Choroid plexus epithelial cell (primary cell): ENCODE measurements around the gene ZNF202.
"Not testable (repeated sequence)": the region's sequence is repeated elsewhere in the genome, so short reads cannot be mapped to it uniquely, and the experiment has no call there.

ENCODE experiments used
- DNase-seq: peaks from one replicate; pipeline ENCODE4 v3.0.0-alpha.2; 2010; ENCODE audit warnings: low read depth
- H3K4me3 ChIP-seq: 2 replicates; pipeline ENCODE4 v1.5.1; 2011; ENCODE audit warnings: low read depth, mild to moderate bottlenecking, control low read depth, low read length, moderate library complexity
- CTCF ChIP-seq: conservative IDR thresholded peaks from 2 replicates; pipeline ENCODE4 v1.5.1; 2011; ENCODE audit warnings: low read depth, mild to moderate bottlenecking, control low read depth, inconsistent platforms, low read length, moderate library complexity

The ZNF202 gene

GRCh38 chr11:123755813-123756212 is 14.4 kb upstream of the ZNF202 start:
- no peak for TF ChIP-seq CTCF
- H3K4me3 ChIP-seq: no peak overlapping the region
- DNase-seq: no peak

- DNase-seq: no peak
- TF ChIP-seq CTCF: no peak
- no peak overlapping the region for H3K4me3 ChIP-seq
Observed at GRCh38 chr11:123755344-123755743, 13.9 kb upstream of the ZNF202 start.

- no peak within 1 kb of the TSS for H3K4me3 ChIP-seq
- no peak for DNase-seq
- TF ChIP-seq CTCF: no peak
Observed at GRCh38 chr11:123754101-123754568, 12.7 kb upstream of the ZNF202 start, which contains the start of gene OR6X1. Gene OR6X1 (minus strand): TSS chr11:123754518. CDS start chr11:123754518, 0 bp downstream.

- DNase-seq: no peak
- H3K4me3 ChIP-seq: no peak overlapping the region
- no peak for TF ChIP-seq CTCF
Observed at GRCh38 chr11:123753110-123753509, 11.7 kb upstream of the ZNF202 start.

GRCh38 chr11:123751781-123752180 is 10.3 kb upstream of the ZNF202 start:
- no peak for TF ChIP-seq CTCF
- no peak for DNase-seq
- H3K4me3 ChIP-seq: no peak overlapping the region

- not testable (repeated sequence) for DNase-seq, H3K4me3 ChIP-seq
Observed at GRCh38 chr11:123748349-123748748, 6.9 kb upstream of the ZNF202 start.

- TF ChIP-seq CTCF: no peak
- no peak for DNase-seq
- no peak overlapping the region for H3K4me3 ChIP-seq
Observed at GRCh38 chr11:123745764-123746451, 4.4 kb upstream of the ZNF202 start.
